ENCODE measurements around the gene PHOSPHO2.

The PHOSPHO2 gene

GRCh38 chr2:169694113-169694893 lies at the start of gene PHOSPHO2, which contains the start of gene CFAP210:
PHOSPHO2 (plus strand) TSS chr2:169694469; CDS start chr2:169700972, 6,503 bp downstream.
CFAP210 (minus strand) TSS chr2:169694405; CDS start chr2:169694327, 78 bp downstream.
- DNase-seq (ENCODE audit: insufficient read length, low spot score), result peak; percentile 95
- peak; percentile 94 for FAIRE-seq

GRCh38 chr2:169647496-169647895 lies 46.8 kb upstream of the PHOSPHO2 start:
- DNase-seq (ENCODE audit: insufficient read length, low spot score), result no peak

GRCh38 chr2:169649278-169649677 lies 45.0 kb upstream of the PHOSPHO2 start:
- FAIRE-seq (no peak), DNase-seq (ENCODE audit: insufficient read length, low spot score) (no peak)

More at GRCh38 chr2:169647496-169647895, 46.8 kb upstream of the PHOSPHO2 start:
- no peak for FAIRE-seq

- DNase-seq (ENCODE audit: insufficient read length, low spot score), result no peak
- no peak for FAIRE-seq
Observed at GRCh38 chr2:169653636-169654035, 40.6 kb upstream of the PHOSPHO2 start.

GRCh38 chr2:169656164-169656563 lies 38.1 kb upstream of the PHOSPHO2 start:
- DNase-seq (ENCODE audit: insufficient read length, low spot score) (no peak), FAIRE-seq (no peak)

GRCh38 chr2:169658877-169659276 lies 35.4 kb upstream of the PHOSPHO2 start:
- FAIRE-seq (no peak), DNase-seq (ENCODE audit: insufficient read length, low spot score) (no peak)

GRCh38 chr2:169659320-169659719 lies 34.9 kb upstream of the PHOSPHO2 start:
- no peak for DNase-seq (ENCODE audit: insufficient read length, low spot score)

GRCh38 chr2:169661265-169661664 lies 33.0 kb upstream of the PHOSPHO2 start:
- DNase-seq (ENCODE audit: insufficient read length, low spot score) (no peak), FAIRE-seq (no peak)

More at GRCh38 chr2:169659320-169659719, 34.9 kb upstream of the PHOSPHO2 start:
- no peak for FAIRE-seq

- DNase-seq (ENCODE audit: insufficient read length, low spot score) (no peak), FAIRE-seq (no peak)
Observed at GRCh38 chr2:169662744-169663143, 31.5 kb upstream of the PHOSPHO2 start.

GRCh38 chr2:169663247-169663646 lies 31.0 kb upstream of the PHOSPHO2 start:
- no peak for DNase-seq (ENCODE audit: insufficient read length, low spot score)
- FAIRE-seq, result no peak

GRCh38 chr2:169664600-169664977 lies 29.7 kb upstream of the PHOSPHO2 start:
- no peak for FAIRE-seq
- DNase-seq (ENCODE audit: insufficient read length, low spot score), result no peak

- FAIRE-seq, result no peak
- no peak for DNase-seq (ENCODE audit: insufficient read length, low spot score)
Observed at GRCh38 chr2:169664978-169665930, 29.0 kb upstream of the PHOSPHO2 start.

- DNase-seq (ENCODE audit: insufficient read length, low spot score), result no peak
- FAIRE-seq, result no peak
Observed at GRCh38 chr2:169667583-169667982, 26.7 kb upstream of the PHOSPHO2 start.

- DNase-seq (ENCODE audit: insufficient read length, low spot score) (no peak), FAIRE-seq (no peak)
Observed at GRCh38 chr2:169670215-169670651, 24.0 kb upstream of the PHOSPHO2 start.

- no peak for DNase-seq (ENCODE audit: insufficient read length, low spot score)
- peak; percentile 46 for FAIRE-seq
Observed at GRCh38 chr2:169670937-169671336, 23.3 kb upstream of the PHOSPHO2 start.

GRCh38 chr2:169672406-169672805 lies 21.9 kb upstream of the PHOSPHO2 start:
- FAIRE-seq, result no peak

GRCh38 chr2:169673106-169673505 lies 21.2 kb upstream of the PHOSPHO2 start:
- DNase-seq (ENCODE audit: insufficient read length, low spot score), result no peak
- FAIRE-seq, result no peak

More at GRCh38 chr2:169672406-169672805, 21.9 kb upstream of the PHOSPHO2 start:
- DNase-seq (ENCODE audit: insufficient read length, low spot score), result no peak

GRCh38 chr2:169673921-169674320 lies 20.3 kb upstream of the PHOSPHO2 start:
- FAIRE-seq (no peak), DNase-seq (ENCODE audit: insufficient read length, low spot score) (no peak)

GRCh38 chr2:169676357-169676756 lies 17.9 kb upstream of the PHOSPHO2 start:
- DNase-seq (ENCODE audit: insufficient read length, low spot score) (no peak), FAIRE-seq (no peak)

GRCh38 chr2:169676850-169677249 lies 17.4 kb upstream of the PHOSPHO2 start:
- no peak for DNase-seq (ENCODE audit: insufficient read length, low spot score)
- no peak for FAIRE-seq

GRCh38 chr2:169683054-169683424 lies 11.2 kb upstream of the PHOSPHO2 start:
- FAIRE-seq, result no peak
- no peak for DNase-seq (ENCODE audit: insufficient read length, low spot score)
